Adrenal gland (tissue), 12 donors: Measurements from ENCODE around the gene MED4. TPM values are rescaled to one million over a fixed set of nuclear protein-coding genes. Genes with fewer than 3 reads are reported as not detected.

ENCODE experiments used
- DNase-seq, 7 donors: peaks; one replicate each; pipeline ENCODE4 v3.0.0-alpha.2; 2019 to 2020
- H3K27ac ChIP-seq, 5 donors: fragments of 200-600 bp; sonication (generic) in 4 of 5; 1 replicate in 3 of 5; 2 replicates in 2 of 5; pipeline versions ENCODE4 v1.5.1 to v1.8.0; 2016 to 2020; ENCODE audit warnings: mild to moderate bottlenecking in 1 of 5
- H3K27me3 ChIP-seq: fragments of 200-600 bp; 2 replicates; pipeline ENCODE4 v1.8.0; 2021
- H3K36me3 ChIP-seq, 2 donors: fragments of 200-600 bp; replicated peaks in 1 of 2; 1 replicate in 1 of 2; 2 replicates in 1 of 2; pipeline versions ENCODE4 v1.5.1 to v1.8.0; 2018 to 2022
- H3K4me1 ChIP-seq, 2 donors: fragments of 200-600 bp; replicated peaks in 1 of 2; 1 replicate in 1 of 2; 2 replicates in 1 of 2; pipeline versions ENCODE4 v1.5.1 to v1.8.0; 2018 to 2021
- H3K4me3 ChIP-seq, 4 donors: fragments of 200-600 bp; sonication (generic) in 3 of 4; one replicate each; pipeline ENCODE4 v1.5.1; 2016 to 2018
- H3K9me3 ChIP-seq, 3 donors: fragments of 200-600 bp; sonication (generic) in 1 of 3; replicated peaks in 1 of 3; 1 replicate in 2 of 3; 2 replicates in 1 of 3; pipeline versions ENCODE4 v1.5.1 to v1.8.0; 2016 to 2021
- POLR2A ChIP-seq, 2 donors: fragments of 450-650 bp; IDR thresholded peaks; one replicate each; pipeline ENCODE4 v1.6.1; 2017; ENCODE audit warnings: antibody characterized with exemption in 2 of 2, mild to moderate bottlenecking in 2 of 2, moderate library complexity in 1 of 2
- WGBS, 4 donors: extraction: QIAGEN DNeasy Blood & Tissue Kit in 2 of 4; methylation state at CpG; one replicate each; pipeline versions ENCODE4 v1.1.5 to v1.1.7; 2013 to 2017; 5-methylcytosine and 5-hydroxymethylcytosine counted together
- intact Hi-C, 2 donors: fragments of 100-400 bp; cut with DNase I; formaldehyde crosslinking; loops; one replicate each; pipeline versions ENCODE4 v1.14.1 to v1.15.0; 2022 to 2023
- polyA plus RNA-seq, 3 donors: library from polyadenylated mRNA; stranded (reverse); fragments of 200-250 nt in 2 of 3; fragments of 350-450 nt in 1 of 3; fragmentation: Illumina TruSeq in 1 of 3; extraction: RNeasy Lipid Tissue Mini Kit (QIAGEN cat#74804) in 1 of 3; gene quantifications; one replicate each; pipeline ENCODE4 v1.2.3, GENCODE V29; 2013 to 2014
- total RNA-seq, 9 donors: library from RNA; depleted of rRNA in 4 of 9; stranded (reverse); fragments of >200 nt in 4 of 9; fragments of 120-200 nt in 1 of 9; fragmentation: NEBNext Ultra II Directional in 1 of 9; extraction: Animal tissue kit (Norgen Biotek cat#: 25700) in 1 of 9; gene quantifications; one replicate each; pipeline versions ENCODE4 v1.1.0 to v1.2.4, GENCODE V29; 2013 to 2023
- TF ChIP-seq, protein P1 (sequence below), 6 experiments: fragments of 450-650 bp in 4 of 6; fragments of 200-600 bp in 2 of 6; sonication (generic) in 1 of 6; IDR thresholded peaks; 1 replicate in 5 of 6; 2 replicates in 1 of 6; pipeline versions ENCODE4 v1.5.1 to v1.8.0; 2016 to 2021; ENCODE audit warnings: antibody characterized with exemption in 6 of 6, mild to moderate bottlenecking in 2 of 6, moderate library complexity in 1 of 6
- donor health status: healthy with polysubstance abuse.
- donor health status: Bipolar disorder and iron deficiency.
- donor health status: DM: yes; HTN: yes; CAD: no.
- donor health status: DM: no; HTN: no; CAD: no.
- donor health status: DM: no; HTN: no; CAD: no.
- donor health status: DM: yes; HTN: yes; CAD: no.

The MED4 gene
- total and polyA plus RNA-seq, 12 donors: 12.9 to 93.1 (median 36.7) TPM

DNA sequence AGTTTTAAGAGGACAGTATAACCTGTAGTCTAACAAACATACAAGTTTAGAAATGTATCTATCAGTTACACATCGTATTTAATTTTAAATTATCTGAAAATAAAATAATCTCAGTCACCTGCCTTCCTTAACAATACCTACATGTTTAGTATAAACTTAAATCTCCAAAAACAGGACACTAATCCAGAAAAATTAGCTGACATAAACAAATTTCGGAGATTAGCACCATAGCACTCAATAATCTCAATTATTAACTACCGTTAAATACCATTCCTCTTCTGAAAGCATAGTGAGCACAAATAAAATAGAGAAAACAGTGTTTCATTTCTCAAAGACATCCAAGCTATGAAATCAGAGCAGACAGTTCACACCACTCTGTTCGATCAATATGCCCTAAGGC lies 13.2 kb downstream of the MED4 start:
- Histone ChIP-seq H3K9me3 (no peaks in the 10 kb centered on the region), H3K27me3 (no peaks in the 10 kb centered on the region), H3K27ac (no peak overlapping the region), H3K4me1 (no peaks in the 10 kb centered on the region), H3K36me3 (peaks cover 0 to 65% of the 10 kb centered on the region in 2 donors), H3K4me3 (no peak overlapping the region)
- 94 to 97% (median 96%) methylated on average over 4 of the region's 4 CpGs for WGBS, 4 donors
- no peak for DNase-seq
- TF ChIP-seq, protein P1, sequence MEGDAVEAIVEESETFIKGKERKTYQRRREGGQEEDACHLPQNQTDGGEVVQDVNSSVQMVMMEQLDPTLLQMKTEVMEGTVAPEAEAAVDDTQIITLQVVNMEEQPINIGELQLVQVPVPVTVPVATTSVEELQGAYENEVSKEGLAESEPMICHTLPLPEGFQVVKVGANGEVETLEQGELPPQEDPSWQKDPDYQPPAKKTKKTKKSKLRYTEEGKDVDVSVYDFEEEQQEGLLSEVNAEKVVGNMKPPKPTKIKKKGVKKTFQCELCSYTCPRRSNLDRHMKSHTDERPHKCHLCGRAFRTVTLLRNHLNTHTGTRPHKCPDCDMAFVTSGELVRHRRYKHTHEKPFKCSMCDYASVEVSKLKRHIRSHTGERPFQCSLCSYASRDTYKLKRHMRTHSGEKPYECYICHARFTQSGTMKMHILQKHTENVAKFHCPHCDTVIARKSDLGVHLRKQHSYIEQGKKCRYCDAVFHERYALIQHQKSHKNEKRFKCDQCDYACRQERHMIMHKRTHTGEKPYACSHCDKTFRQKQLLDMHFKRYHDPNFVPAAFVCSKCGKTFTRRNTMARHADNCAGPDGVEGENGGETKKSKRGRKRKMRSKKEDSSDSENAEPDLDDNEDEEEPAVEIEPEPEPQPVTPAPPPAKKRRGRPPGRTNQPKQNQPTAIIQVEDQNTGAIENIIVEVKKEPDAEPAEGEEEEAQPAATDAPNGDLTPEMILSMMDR (IDR thresholded peaks at IDR 0.05): no peak
- no peak for TF ChIP-seq POLR2A (IDR thresholded peaks at IDR 0.05)
- intact Hi-C loops: no loop called here

DNA sequence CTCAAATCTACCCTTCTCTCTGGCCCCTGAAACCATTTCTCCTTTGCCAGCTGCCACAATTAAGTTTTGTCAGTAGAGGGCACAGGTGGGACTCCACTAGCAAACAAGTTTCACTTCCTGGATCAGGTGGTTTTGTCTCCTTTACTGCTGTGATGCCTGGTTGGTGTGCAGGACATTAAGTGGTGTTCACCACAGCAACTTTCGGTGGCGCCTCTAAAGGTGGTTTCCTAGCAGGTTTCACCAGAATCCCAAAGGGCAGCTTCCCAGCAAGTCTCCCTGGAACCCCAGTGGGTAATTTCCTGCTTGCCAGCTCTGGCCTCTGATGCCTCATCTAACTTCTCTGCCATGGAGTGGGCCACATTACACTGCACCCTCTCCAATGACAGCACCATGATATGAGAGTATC lies 16.6 kb downstream of the MED4 start:
- 42 to 50% (median 50%) methylated on average over 2 of the region's 2 CpGs for WGBS, 4 donors
- peaks cover 0 to 72% of the 10 kb centered on the region in 2 donors for H3K36me3 ChIP-seq

DNA sequence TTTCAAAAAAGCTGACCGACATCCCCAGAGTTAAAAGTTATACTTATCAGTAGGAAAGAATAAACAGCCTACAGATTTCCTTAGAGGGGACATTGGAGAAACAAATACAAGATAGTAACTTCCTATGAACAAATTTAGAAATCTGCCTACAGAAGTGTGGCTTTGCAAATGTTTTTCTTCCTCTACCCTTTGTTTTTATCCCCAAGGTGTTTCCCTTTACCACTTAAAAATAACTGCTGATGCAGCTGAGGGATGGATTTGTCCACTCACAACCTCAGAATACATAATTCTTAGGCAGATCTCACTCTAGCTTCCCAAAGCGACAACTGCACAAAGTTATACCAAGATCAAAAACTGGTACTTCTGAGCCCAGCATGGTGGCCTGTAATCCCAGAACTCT lies 20.9 kb downstream of the MED4 start:
- H3K27me3 ChIP-seq: no peaks in the 10 kb centered on the region
- H3K36me3 ChIP-seq: peaks cover 0 to 51% of the 10 kb centered on the region in 2 donors
- H3K4me1 ChIP-seq: no peaks in the 10 kb centered on the region
- DNase-seq: no peak
- TF ChIP-seq, protein P1 (IDR thresholded peaks at IDR 0.05): no peak
- no peak for TF ChIP-seq POLR2A (IDR thresholded peaks at IDR 0.05)
- no peak overlapping the region for H3K27ac ChIP-seq
- 89 to 96% (median 91%) methylated on average over 2 of the region's 2 CpGs for WGBS, 4 donors
- peaks cover 0 to 24% (median 0%) of the 10 kb centered on the region in 3 donors for H3K9me3 ChIP-seq
- no peak overlapping the region for H3K4me3 ChIP-seq
- intact Hi-C loops: no loop called here

More for the DNA sequence above, 16.6 kb downstream of the MED4 start:
- H3K27me3 ChIP-seq: no peaks in the 10 kb centered on the region
- TF ChIP-seq POLR2A (IDR thresholded peaks at IDR 0.05): no peak
- TF ChIP-seq, protein P1 (IDR thresholded peaks at IDR 0.05): no peak
- no peaks in the 10 kb centered on the region for H3K9me3 ChIP-seq
- intact Hi-C loops: no loop called here
- H3K27ac ChIP-seq: no peak overlapping the region
- H3K4me1 ChIP-seq: no peaks in the 10 kb centered on the region
- H3K4me3 ChIP-seq: no peak overlapping the region
- DNase-seq: no peak

DNA sequence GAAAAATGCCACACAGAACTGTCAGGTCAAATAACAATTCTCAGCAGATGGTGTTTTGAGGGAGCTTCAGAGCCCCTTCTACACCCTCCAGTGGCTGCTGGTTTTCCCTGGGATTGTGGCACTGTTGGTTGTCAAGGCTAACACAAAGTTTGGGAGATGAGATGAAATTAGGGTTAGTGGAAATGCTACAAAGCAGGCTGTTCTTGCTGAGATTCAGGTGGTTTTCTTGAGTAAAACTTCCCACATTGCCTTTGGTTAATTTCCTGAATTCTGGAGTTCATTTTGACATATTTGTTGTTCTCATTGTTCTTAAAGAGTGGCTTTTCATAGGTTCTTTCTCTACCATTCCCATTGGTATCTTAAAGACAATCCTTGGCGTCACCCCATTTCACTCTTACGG lies 22.1 kb downstream of the MED4 start:
- intact Hi-C loops: no loop called here
- Histone ChIP-seq H3K4me1 (no peaks in the 10 kb centered on the region), H3K9me3 (peaks cover 0 to 30% (median 0%) of the 10 kb centered on the region in 3 donors), H3K4me3 (no peak overlapping the region), H3K27me3 (no peaks in the 10 kb centered on the region), H3K36me3 (peaks cover 0 to 39% of the 10 kb centered on the region in 2 donors), H3K27ac (no peak overlapping the region)
- no peak for DNase-seq
- WGBS, 4 donors: 97 to 99% (median 98%) methylated on average over 2 of the region's 2 CpGs
- TF ChIP-seq, protein P1 (IDR thresholded peaks at IDR 0.05): no peak
- no peak for TF ChIP-seq POLR2A (IDR thresholded peaks at IDR 0.05)
